Colonic mucosa (tissue), 4 donors: ENCODE measurements around the gene STIMATE. TPM values are rescaled to one million over a fixed set of nuclear protein-coding genes. Genes with fewer than 3 reads are reported as not detected.

Source experiments
- DNase-seq: peaks from one replicate; pipeline ENCODE4 v3.0.0-alpha.2; 2020
- H3K27ac ChIP-seq: fragments of 200-600 bp; one replicate; pipeline ENCODE4 v1.8.0; 2021
- H3K27me3 ChIP-seq: fragments of 200-600 bp; one replicate; pipeline ENCODE4 v1.8.0; 2021
- H3K36me3 ChIP-seq: fragments of 200-600 bp; one replicate; pipeline ENCODE4 v1.8.0; 2021
- H3K4me1 ChIP-seq: fragments of 200-600 bp; one replicate; pipeline ENCODE4 v1.8.0; 2021; ENCODE audit warnings: mild to moderate bottlenecking
- H3K4me3 ChIP-seq: fragments of 200-600 bp; one replicate; pipeline ENCODE4 v1.8.0; 2021
- H3K9ac ChIP-seq, 2 donors: one replicate each; pipeline ENCODE4 v1.7.0; 2013; ENCODE audit warnings: control low read depth in 2 of 2, low read depth in 2 of 2, low read length in 2 of 2
- H3K9me3 ChIP-seq: fragments of 200-600 bp; one replicate; pipeline ENCODE4 v1.8.0; 2021
- CTCF ChIP-seq: fragments of 200-600 bp; IDR thresholded peaks from one replicate; pipeline ENCODE4 v1.8.0; 2022; ENCODE audit warnings: antibody characterized with exemption, mild to moderate bottlenecking
- intact Hi-C: fragments of 100-400 bp; cut with DNase I; formaldehyde crosslinking; loops from one replicate; pipeline ENCODE4 v1.14.1; 2022
- total RNA-seq, 2 donors: library from RNA; stranded (reverse); fragmentation: NEBNext Ultra II Directional in 1 of 2; extraction: Animal tissue kit (Norgen Biotek cat#: 25700) in 1 of 2; gene quantifications; one replicate each; pipeline ENCODE4 v1.2.1, GENCODE V29; 2021
- donor health status: healthy.
- donor health status: DM: no; HTN: no; CAD: no.
- donor health status: DM: no; HTN: no; CAD: no.

Gene STIMATE
- total RNA-seq, 2 donors from 2014 or later, result 7.4 to 15.3 TPM

DNA sequence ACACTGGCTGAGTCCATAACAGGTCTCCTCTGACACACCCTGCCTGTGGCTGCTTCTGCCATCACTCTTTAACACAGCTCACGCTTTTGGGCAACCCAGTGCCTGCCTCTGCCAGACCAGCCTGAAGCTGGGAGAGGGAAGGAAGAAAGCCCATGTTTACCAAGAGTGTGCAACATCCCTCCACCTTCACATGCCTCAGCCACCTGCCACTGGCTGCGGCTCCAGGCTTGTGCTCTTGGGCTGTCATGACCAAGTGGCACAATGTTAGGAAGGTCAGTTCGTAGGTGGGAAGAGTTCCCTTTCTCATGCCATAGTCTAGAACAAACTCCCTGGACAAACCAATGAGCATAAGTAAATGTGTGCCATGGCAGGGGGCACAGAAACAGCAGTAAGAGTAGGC is 20.3 kb downstream of the STIMATE start:
- no peaks in the 10 kb centered on the region for H3K9me3 ChIP-seq
- TF ChIP-seq CTCF, result no peak
- H3K4me1 ChIP-seq, result no peaks in the 10 kb centered on the region
- DNase-seq, result no peak
- H3K36me3 ChIP-seq, result no peaks in the 10 kb centered on the region
- no peak overlapping the region for H3K9ac ChIP-seq
- H3K27ac ChIP-seq, result no peak overlapping the region
- intact Hi-C loops, result no loop called here
- H3K4me3 ChIP-seq, result no peak overlapping the region
- no peaks in the 10 kb centered on the region for H3K27me3 ChIP-seq

GRCh38 chr3:52874864-52875587 is 22.3 kb downstream of the STIMATE start:
- TF ChIP-seq CTCF, result no peak

GRCh38 chr3:52874160-52874701 is 23.1 kb downstream of the STIMATE start:
- no peaks in the 10 kb centered on the region for H3K27me3 ChIP-seq
- DNase-seq, result no peak
- intact Hi-C loops, result no loop called here

More at GRCh38 chr3:52874864-52875587, 22.3 kb downstream of the STIMATE start:
- H3K27me3 ChIP-seq, result no peaks in the 10 kb centered on the region
- DNase-seq, result no peak
- no peak overlapping the region for H3K27ac ChIP-seq
- intact Hi-C loops, result no loop called here
- no peaks in the 10 kb centered on the region for H3K36me3 ChIP-seq
- H3K9ac ChIP-seq, result no peak overlapping the region
- no peak overlapping the region for H3K4me3 ChIP-seq
- no peaks in the 10 kb centered on the region for H3K9me3 ChIP-seq
- no peaks in the 10 kb centered on the region for H3K4me1 ChIP-seq

GRCh38 chr3:52873433-52874159 is 23.8 kb downstream of the STIMATE start:
- H3K4me3 ChIP-seq, result no peak overlapping the region
- no peaks in the 10 kb centered on the region for H3K27me3 ChIP-seq
- H3K4me1 ChIP-seq, result no peaks in the 10 kb centered on the region
- no peaks in the 10 kb centered on the region for H3K36me3 ChIP-seq
- intact Hi-C loops, result no loop called here
- DNase-seq, result no peak
- no peaks in the 10 kb centered on the region for H3K9me3 ChIP-seq
- H3K27ac ChIP-seq, result no peak overlapping the region
- no peak for TF ChIP-seq CTCF
- H3K9ac ChIP-seq, result no peak overlapping the region

More at GRCh38 chr3:52874160-52874701, 23.1 kb downstream of the STIMATE start:
- H3K9ac ChIP-seq, result no peak overlapping the region
- H3K36me3 ChIP-seq, result no peaks in the 10 kb centered on the region
- no peak overlapping the region for H3K4me3 ChIP-seq
- H3K4me1 ChIP-seq, result no peaks in the 10 kb centered on the region
- H3K27ac ChIP-seq, result no peak overlapping the region
- no peak for TF ChIP-seq CTCF
- H3K9me3 ChIP-seq, result no peaks in the 10 kb centered on the region

GRCh38 chr3:52872245-52872644 is 25.1 kb downstream of the STIMATE start:
- Histone ChIP-seq H3K9me3 (no peaks in the 10 kb centered on the region), H3K27me3 (no peaks in the 10 kb centered on the region), H3K27ac (no peak overlapping the region), H3K36me3 (no peaks in the 10 kb centered on the region), H3K9ac (no peak overlapping the region), H3K4me3 (no peak overlapping the region), H3K4me1 (no peaks in the 10 kb centered on the region)
- DNase-seq, result no peak
- intact Hi-C loops, result no loop called here
- TF ChIP-seq CTCF, result no peak
